IMR-90 (cell line): ENCODE data around the gene PLA2G12A. TPM values are rescaled to one million over a fixed set of nuclear protein-coding genes. Genes with fewer than 3 reads are reported as not detected.

Experiments used
- ATAC-seq: fragments of 200-7000 bp; cut with Tn5 transposase; 2 replicates; pipeline ENCODE4 v1.9.1; 2020; ENCODE audit warnings: low read depth, mild to moderate bottlenecking, moderate library complexity
- BruUV-seq: library from RNA; stranded (reverse); fragments of 400-500 nt; replicated peaks from 2 replicates; lab custom pipeline; 2021; lab: Mats Ljungman, UMichigan
- CTCF ChIA-PET: fragments of 300-600 bp; formaldehyde crosslinking; extraction: SDS; loops from one replicate; lab custom pipeline; 2021; ENCODE audit warnings: antibody characterized with exemption; lab: Yijun Ruan, JAX
- POLR2A ChIA-PET: fragments of 300-600 bp; sonication (Branson Sonifier 250); formaldehyde crosslinking; loops from one replicate; lab custom pipeline; 2022; ENCODE audit warnings: antibody characterized with exemption; ENCODE audit not compliant: unreplicated experiment; lab: Charles Lee
- DNase-seq: peaks from one replicate; pipeline ENCODE4 v3.0.0; 2013
- H2AFZ ChIP-seq: replicated peaks from 2 replicates; pipeline ENCODE3; 2013; ENCODE audit warnings: low read length, mild to moderate bottlenecking; ENCODE audit not compliant: poor library complexity
- H2AK5ac ChIP-seq: 2 replicates; pipeline ENCODE4 v1.6.1; 2013; ENCODE audit warnings: low read depth, low read length, inconsistent platforms
- H2AK9ac ChIP-seq: replicated peaks from 2 replicates; pipeline ENCODE3; 2013; ENCODE audit warnings: mild to moderate bottlenecking, low read depth, low read length, moderate library complexity; ENCODE audit not compliant: poor library complexity
- H2BK120ac ChIP-seq: 2 replicates; pipeline ENCODE4 v1.6.1; 2013; ENCODE audit warnings: low read depth, low read length, inconsistent platforms
- H2BK15ac ChIP-seq: 3 replicates; pipeline ENCODE4 v1.6.1; 2013; ENCODE audit warnings: low read depth, low read length, inconsistent platforms
- H2BK20ac ChIP-seq: 2 replicates; pipeline ENCODE4 v1.6.1; 2013; ENCODE audit warnings: low read depth, mild to moderate bottlenecking, inconsistent platforms, low read length, moderate library complexity
- H2BK5ac ChIP-seq: 2 replicates; pipeline ENCODE4 v1.6.1; 2013; ENCODE audit warnings: mild to moderate bottlenecking, low read depth, low read length, inconsistent platforms; ENCODE audit not compliant: poor library complexity, severe bottlenecking
- H3K14ac ChIP-seq: replicated peaks from 2 replicates; pipeline ENCODE4 v1.6.1; 2013; ENCODE audit warnings: low read depth, low read length, inconsistent platforms
- H3K18ac ChIP-seq: 2 replicates; pipeline ENCODE4 v1.6.1; 2013; ENCODE audit warnings: low read depth, low read length, control low read depth
- H3K23ac ChIP-seq: 2 replicates; pipeline ENCODE4 v1.6.1; 2013; ENCODE audit warnings: low read depth, low read length, inconsistent platforms
- H3K27ac ChIP-seq: 2 replicates; pipeline ENCODE4 v1.5.1; 2013; ENCODE audit warnings: mild to moderate bottlenecking, control low read depth, low read length; ENCODE audit not compliant: insufficient read depth
- H3K27me3 ChIP-seq: 2 replicates; pipeline ENCODE4 v1.6.1; 2013; ENCODE audit warnings: low read length; ENCODE audit not compliant: control insufficient read depth, insufficient read depth
- H3K36me3 ChIP-seq: 2 replicates; pipeline ENCODE4 v1.6.1; 2013; ENCODE audit warnings: low read length, mixed read lengths; ENCODE audit not compliant: control insufficient read depth, insufficient read depth
- H3K4ac ChIP-seq: 2 replicates; pipeline ENCODE4 v1.6.1; 2013; ENCODE audit warnings: low read depth, low read length, inconsistent platforms
- H3K4me1 ChIP-seq: 2 replicates; pipeline ENCODE4 v1.6.1; 2013; ENCODE audit warnings: low read length, mixed read lengths; ENCODE audit not compliant: control insufficient read depth, insufficient read depth
- H3K4me2 ChIP-seq: 2 replicates; pipeline ENCODE4 v1.6.1; 2013; ENCODE audit warnings: low read depth, mild to moderate bottlenecking, control low read depth, low read length, moderate library complexity
- H3K4me3 ChIP-seq: 2 replicates; pipeline ENCODE4 v1.5.1; 2013; ENCODE audit warnings: low read depth, mild to moderate bottlenecking, control low read depth, low read length, moderate library complexity; ENCODE audit not compliant: insufficient read depth
- H3K56ac ChIP-seq: 2 replicates; pipeline ENCODE4 v1.6.1; 2013; ENCODE audit warnings: low read length, inconsistent platforms; ENCODE audit not compliant: insufficient read depth; ENCODE audit errors: extremely low read depth
- H3K79me1 ChIP-seq, 2 experiments: 2 replicates each; pipeline ENCODE4 v1.6.1; 2013; ENCODE audit warnings: low read length in 2 of 2, inconsistent platforms in 1 of 2, low read depth in 1 of 2
- H3K9ac ChIP-seq: 2 replicates; pipeline ENCODE4 v1.6.1; 2013; ENCODE audit warnings: low read depth, low read length, control low read depth
- H3K9me1 ChIP-seq: 2 replicates; pipeline ENCODE4 v1.6.1; 2013; ENCODE audit warnings: low read length, inconsistent platforms; ENCODE audit not compliant: insufficient read depth
- H3K9me3 ChIP-seq: 2 replicates; pipeline ENCODE4 v1.6.1; 2013; ENCODE audit warnings: low read length; ENCODE audit not compliant: control insufficient read depth, insufficient read depth
- H4K20me1 ChIP-seq: 2 replicates; pipeline ENCODE4 v1.6.1; 2013; ENCODE audit warnings: low read length, inconsistent platforms; ENCODE audit not compliant: insufficient read depth
- H4K5ac ChIP-seq: 2 replicates; pipeline ENCODE4 v1.6.1; 2013; ENCODE audit warnings: mild to moderate bottlenecking, low read depth, low read length, control low read depth
- H4K8ac ChIP-seq, 2 experiments: 2 replicates each; pipeline ENCODE4 v1.6.1; 2013; ENCODE audit warnings: low read depth in 2 of 2, low read length in 2 of 2, control low read depth in 1 of 2, inconsistent platforms in 1 of 2
- H4K91ac ChIP-seq: 2 replicates; pipeline ENCODE4 v1.6.1; 2013; ENCODE audit warnings: low read depth, low read length, inconsistent platforms; ENCODE audit not compliant: insufficient read depth
- BHLHE40 ChIP-seq: fragments of 150-350 bp; IDR thresholded peaks from 2 replicates; pipeline ENCODE4 v1.6.1; 2016; ENCODE audit warnings: mild to moderate bottlenecking, low read depth, low read length
- FOS ChIP-seq: fragments of 150-350 bp; IDR thresholded peaks from 2 replicates; pipeline ENCODE4 v1.6.1; 2016; ENCODE audit warnings: low read depth, low read length
- MAFK ChIP-seq: IDR thresholded peaks from 2 replicates; pipeline ENCODE4 v1.6.1; 2012; ENCODE audit warnings: low read depth, low read length, improper control_type of control experiment
- MXI1 ChIP-seq: IDR thresholded peaks from 2 replicates; pipeline ENCODE4 v1.6.1; 2012; ENCODE audit warnings: low read depth, mild to moderate bottlenecking, low read length, moderate library complexity, borderline replicate concordance
- RAD21 ChIP-seq: IDR thresholded peaks from 2 replicates; pipeline ENCODE4 v1.6.1; 2012; ENCODE audit warnings: low read length, improper control_type of control experiment
- RCOR1 ChIP-seq: IDR thresholded peaks from 2 replicates; pipeline ENCODE4 v1.6.1; 2012; ENCODE audit warnings: mild to moderate bottlenecking, low read length, improper control_type of control experiment; ENCODE audit not compliant: insufficient replicate concordance
- RFX5 ChIP-seq: IDR thresholded peaks from 2 replicates; pipeline ENCODE4 v1.8.0; 2012; ENCODE audit warnings: low read depth, mild to moderate bottlenecking, low read length, moderate library complexity
- SMC3 ChIP-seq: fragments of 150-350 bp; IDR thresholded peaks from 2 replicates; pipeline ENCODE4 v1.6.1; 2016; ENCODE audit warnings: low read depth, mild to moderate bottlenecking, antibody characterized with exemption, low read length, moderate library complexity
- WGBS, 2 experiments: methylation state at CpG; one replicate each; pipeline versions ENCODE4 v1.1.5 to v1.1.7; 2013; ENCODE audit warnings: missing lambda C conversion rate in 2 of 2; ENCODE audit not compliant: insufficient read length in 1 of 2; ENCODE audit errors: extremely low coverage in 2 of 2; 5-methylcytosine and 5-hydroxymethylcytosine counted together
- dilution Hi-C: fragments of 300-500 bp; cut with HindIII; formaldehyde crosslinking; loops from one replicate; pipeline ENCODE4 v1.14.3; 2018; ENCODE audit warnings: low sequenced_read_pairs; ENCODE audit not compliant: unreplicated experiment
- in situ Hi-C: fragments of 300-500 bp; cut with MboI; formaldehyde crosslinking; loops from 3 replicates; pipeline ENCODE4 v1.14.3; 2019; ENCODE audit warnings: low sequenced_read_pairs, inconsistent platforms, mixed read lengths
- intact Hi-C: fragments of 100-400 bp; cut with micrococcal nuclease; formaldehyde crosslinking; loops from 2 replicates; pipeline ENCODE4 v1.10.0; 2022
- polyA plus RNA-seq, 3 experiments: library from polyadenylated mRNA; depleted of rRNA; stranded (reverse); fragments of >200 nt; gene quantifications; 2 replicates each; pipeline ENCODE4 v1.2.3, GENCODE V29; 2012; ENCODE audit warnings: low replicate concordance in 1 of 3
- total RNA-seq: library from RNA; depleted of rRNA; stranded (reverse); fragments of >200 nt; gene quantifications from 2 replicates; pipeline ENCODE4 v1.2.3, GENCODE V29; 2012

Gene PLA2G12A
- total and polyA plus RNA-seq, 2 of the 4 experiments (the other 2 are of a cell fraction), result 10.3 to 17.4 TPM

GRCh38 chr4:109708435-109708834, 21.4 kb downstream of the PLA2G12A start:
- Histone ChIP-seq H3K14ac (no peak overlapping the region), H3K9me3 (no peaks in the 10 kb centered on the region), H3K4ac (no peak overlapping the region), H3K27ac (no peak overlapping the region), H2BK20ac (no peak overlapping the region), H3K36me3 (0 out of 2 replicates have a peak, but pooled peaks cover 2% of the 10 kb centered on the region), H3K4me1 (no peaks in the 10 kb centered on the region), H2AK5ac (no peak overlapping the region), H3K18ac (no peak overlapping the region), H3K23ac (no peak overlapping the region), H2BK120ac (no peak overlapping the region), H4K20me1 (no peaks in the 10 kb centered on the region), H4K5ac (no peak overlapping the region), H3K9me1 (no peaks in the 10 kb centered on the region), H3K79me1 (no peaks in the 10 kb centered on the region), H4K8ac (no peak overlapping the region), H2BK5ac (no peak overlapping the region), H2AK9ac (no peak overlapping the region), H2AFZ (no peak overlapping the region), H2BK15ac (no peak overlapping the region), H3K56ac (no peak overlapping the region), H4K91ac (no peak overlapping the region), H3K27me3 (no peaks in the 10 kb centered on the region), H3K4me3 (no peak overlapping the region), H3K9ac (no peak overlapping the region), H3K4me2 (no peak overlapping the region)
- intact Hi-C loops (no loop called here), in situ Hi-C loops (loop anchor here (10.0 kb wide), 1 partner anchor 106 kb away; the partner anchor contains the start of gene GAR1), dilution Hi-C loops (no loop called here)
- no TSS peak for BruUV-seq
- TF ChIP-seq RAD21, result no peak
- TF ChIP-seq SMC3, result no peak
- TF ChIP-seq FOS, result no peak
- TF ChIP-seq BHLHE40, result no peak
- TF ChIP-seq MXI1, result no peak
- TF ChIP-seq RCOR1, result no peak
- TF ChIP-seq RFX5, result no peak
- TF ChIP-seq MAFK, result no peak
- no peak for DNase-seq
- CTCF ChIA-PET, result no interaction called here
- no peak for ATAC-seq
- no CpG with 5 or more reads among the region's 2 CpGs for WGBS, 2 experiments
- POLR2A ChIA-PET, result no interaction called here
